WERI-Rb-1 (cell line): Measurements from ENCODE around the gene SLC26A4.

ENCODE experiments used
- DNase-seq: peaks from one replicate; pipeline ENCODE4 v3.0.0-alpha.2; 2020
- H3K27ac ChIP-seq: fragments of 250-450 bp; sonication (Bioruptor Pico); 2 replicates; pipeline ENCODE4 v1.5.1; 2020; ENCODE audit warnings: mild to moderate bottlenecking, moderate library complexity
- H3K27me3 ChIP-seq: fragments of 250-450 bp; sonication (Bioruptor Pico); 2 replicates; pipeline ENCODE4 v1.5.1; 2021; ENCODE audit warnings: mild to moderate bottlenecking, low read depth, moderate library complexity; ENCODE audit not compliant: insufficient read depth, severe bottlenecking
- H3K36me3 ChIP-seq: fragments of 250-450 bp; sonication (Bioruptor Pico); 2 replicates; pipeline ENCODE4 v1.5.1; 2020; ENCODE audit warnings: mild to moderate bottlenecking, moderate library complexity
- H3K4me3 ChIP-seq: 2 replicates; pipeline ENCODE4 v1.5.1; 2011; ENCODE audit warnings: low read depth, mild to moderate bottlenecking, control low read depth, low read length
- H3K9me3 ChIP-seq: fragments of 250-450 bp; sonication (Bioruptor Pico); 2 replicates; pipeline ENCODE4 v1.5.1; 2021; ENCODE audit warnings: mild to moderate bottlenecking, moderate library complexity; ENCODE audit not compliant: severe bottlenecking
- CTCF ChIP-seq: IDR thresholded peaks from 2 replicates; pipeline ENCODE4 v1.5.1; 2011; ENCODE audit warnings: low read depth, mild to moderate bottlenecking, control low read depth, inconsistent platforms, low read length

The SLC26A4 gene

GRCh38 chr7:107643407-107643806 is 17.2 kb upstream of the SLC26A4 start:
- H3K36me3 ChIP-seq, result no peaks in the 10 kb centered on the region
- peaks cover 2% of the 10 kb centered on the region for H3K9me3 ChIP-seq
- no peak for TF ChIP-seq CTCF
- no peak overlapping the region for H3K4me3 ChIP-seq
- DNase-seq, result no peak
- no peaks in the 10 kb centered on the region for H3K27me3 ChIP-seq
- H3K27ac ChIP-seq, result no peak overlapping the region

GRCh38 chr7:107643938-107644308 is 16.7 kb upstream of the SLC26A4 start:
- no peak for DNase-seq
- Histone ChIP-seq H3K27me3 (no peaks in the 10 kb centered on the region), H3K9me3 (peaks cover 2% of the 10 kb centered on the region), H3K4me3 (no peak overlapping the region), H3K36me3 (no peaks in the 10 kb centered on the region), H3K27ac (no peak overlapping the region)
- no peak for TF ChIP-seq CTCF

- no peak for TF ChIP-seq CTCF
- no peaks in the 10 kb centered on the region for H3K27me3 ChIP-seq
- no peak overlapping the region for H3K27ac ChIP-seq
- no peaks in the 10 kb centered on the region for H3K36me3 ChIP-seq
- DNase-seq, result no peak
- H3K4me3 ChIP-seq, result no peak overlapping the region
- peaks cover 2% of the 10 kb centered on the region for H3K9me3 ChIP-seq
These were observed 16.2 kb upstream of the SLC26A4 start for GRCh38 chr7:107644309-107644974.

- no peaks in the 10 kb centered on the region for H3K27me3 ChIP-seq
- no peak overlapping the region for H3K27ac ChIP-seq
- H3K36me3 ChIP-seq, result no peaks in the 10 kb centered on the region
- no peak overlapping the region for H3K4me3 ChIP-seq
- no peaks in the 10 kb centered on the region for H3K9me3 ChIP-seq
- DNase-seq, result no peak
- TF ChIP-seq CTCF, result no peak
These were observed 8.0 kb upstream of the SLC26A4 start for GRCh38 chr7:107652642-107653041.

GRCh38 chr7:107658467-107658866 is 2.2 kb upstream of the SLC26A4 start:
- Histone ChIP-seq H3K36me3 (no peaks in the 10 kb centered on the region), H3K27ac (no peak overlapping the region), H3K27me3 (no peaks in the 10 kb centered on the region), H3K9me3 (no peaks in the 10 kb centered on the region), H3K4me3 (no peak overlapping the region)
- no peak for TF ChIP-seq CTCF
- no peak for DNase-seq

GRCh38 chr7:107659666-107660065 is 962 bp upstream of the SLC26A4 start:
- Histone ChIP-seq H3K27ac (no peak overlapping the region), H3K36me3 (no peaks in the 10 kb centered on the region), H3K27me3 (no peaks in the 10 kb centered on the region), H3K4me3 (no peak overlapping the region), H3K9me3 (no peaks in the 10 kb centered on the region)
- no peak for DNase-seq
- no peak for TF ChIP-seq CTCF
